Measurements from ENCODE around the gene CCDC89. TPM values are rescaled to one million over a fixed set of nuclear protein-coding genes. Genes with fewer than 3 reads are reported as not detected.

CCDC89 gene
- total RNA-seq, result not detected

GRCh38 chr11:85685820-85686459 lies at the start of gene CCDC89:
Gene CCDC89, minus strand, starts transcription at chr11:85686195. Its CDS starts 65 bp downstream, at chr11:85686130.
- Histone ChIP-seq H3K27me3 (ENCODE audit: insufficient read depth, low read length) (no peaks in the 10 kb centered on the region), H3K4me1 (ENCODE audit: insufficient read depth, low read length) (peaks cover 12% of the 10 kb centered on the region), H3K4me3 (ENCODE audit: low read length) (no peak within 1 kb of the TSS), H3K9me3 (ENCODE audit: low read depth, low read length) (no peaks in the 10 kb centered on the region)

GRCh38 chr11:85732965-85733364 lies 47.0 kb upstream of the CCDC89 start:
- Histone ChIP-seq H3K9me3 (ENCODE audit: low read depth, low read length) (no peaks in the 10 kb centered on the region), H3K4me3 (ENCODE audit: low read length) (no peak overlapping the region), H3K27me3 (ENCODE audit: insufficient read depth, low read length) (no peaks in the 10 kb centered on the region), H3K4me1 (ENCODE audit: insufficient read depth, low read length) (peaks cover 6% of the 10 kb centered on the region)

GRCh38 chr11:85726381-85726780 lies 40.4 kb upstream of the CCDC89 start:
- Histone ChIP-seq H3K9me3 (ENCODE audit: low read depth, low read length) (no peaks in the 10 kb centered on the region), H3K27me3 (ENCODE audit: insufficient read depth, low read length) (no peaks in the 10 kb centered on the region), H3K4me3 (ENCODE audit: low read length) (no peak overlapping the region), H3K4me1 (ENCODE audit: insufficient read depth, low read length) (no peaks in the 10 kb centered on the region)

- Histone ChIP-seq H3K9me3 (ENCODE audit: low read depth, low read length) (no peaks in the 10 kb centered on the region), H3K4me1 (ENCODE audit: insufficient read depth, low read length) (no peaks in the 10 kb centered on the region), H3K4me3 (ENCODE audit: low read length) (no peak overlapping the region), H3K27me3 (ENCODE audit: insufficient read depth, low read length) (no peaks in the 10 kb centered on the region)
These were observed 39.7 kb upstream of the CCDC89 start for GRCh38 chr11:85725510-85726258.

GRCh38 chr11:85724748-85725465 lies 38.9 kb upstream of the CCDC89 start:
- Histone ChIP-seq H3K27me3 (ENCODE audit: insufficient read depth, low read length) (no peaks in the 10 kb centered on the region), H3K9me3 (ENCODE audit: low read depth, low read length) (no peaks in the 10 kb centered on the region), H3K4me3 (ENCODE audit: low read length) (no peak overlapping the region), H3K4me1 (ENCODE audit: insufficient read depth, low read length) (no peaks in the 10 kb centered on the region)

GRCh38 chr11:85723088-85723487 lies 37.1 kb upstream of the CCDC89 start:
- no peaks in the 10 kb centered on the region for H3K4me1 ChIP-seq (ENCODE audit: insufficient read depth, low read length)
- no peaks in the 10 kb centered on the region for H3K27me3 ChIP-seq (ENCODE audit: insufficient read depth, low read length)
- H3K9me3 ChIP-seq (ENCODE audit: low read depth, low read length), result no peaks in the 10 kb centered on the region
- no peak overlapping the region for H3K4me3 ChIP-seq (ENCODE audit: low read length)

- no peaks in the 10 kb centered on the region for H3K9me3 ChIP-seq (ENCODE audit: low read depth, low read length)
- no peaks in the 10 kb centered on the region for H3K4me1 ChIP-seq (ENCODE audit: insufficient read depth, low read length)
These were observed 35.2 kb upstream of the CCDC89 start for GRCh38 chr11:85721191-85721590.

GRCh38 chr11:85718991-85719807 lies 33.2 kb upstream of the CCDC89 start:
- Histone ChIP-seq H3K4me1 (ENCODE audit: insufficient read depth, low read length) (no peaks in the 10 kb centered on the region), H3K4me3 (ENCODE audit: low read length) (no peak overlapping the region), H3K9me3 (ENCODE audit: low read depth, low read length) (no peaks in the 10 kb centered on the region), H3K27me3 (ENCODE audit: insufficient read depth, low read length) (no peaks in the 10 kb centered on the region)

More at GRCh38 chr11:85721191-85721590, 35.2 kb upstream of the CCDC89 start:
- Histone ChIP-seq H3K4me3 (ENCODE audit: low read length) (no peak overlapping the region), H3K27me3 (ENCODE audit: insufficient read depth, low read length) (no peaks in the 10 kb centered on the region)

- Histone ChIP-seq H3K4me1 (ENCODE audit: insufficient read depth, low read length) (no peaks in the 10 kb centered on the region), H3K9me3 (ENCODE audit: low read depth, low read length) (no peaks in the 10 kb centered on the region), H3K4me3 (ENCODE audit: low read length) (no peak overlapping the region), H3K27me3 (ENCODE audit: insufficient read depth, low read length) (no peaks in the 10 kb centered on the region)
These were observed 32.3 kb upstream of the CCDC89 start for GRCh38 chr11:85718126-85718943.

GRCh38 chr11:85717429-85717828 lies 31.4 kb upstream of the CCDC89 start:
- no peaks in the 10 kb centered on the region for H3K27me3 ChIP-seq (ENCODE audit: insufficient read depth, low read length)
- no peaks in the 10 kb centered on the region for H3K4me1 ChIP-seq (ENCODE audit: insufficient read depth, low read length)
- H3K9me3 ChIP-seq (ENCODE audit: low read depth, low read length), result no peaks in the 10 kb centered on the region
- no peak overlapping the region for H3K4me3 ChIP-seq (ENCODE audit: low read length)

GRCh38 chr11:85712953-85713352 lies 27.0 kb upstream of the CCDC89 start:
- no peaks in the 10 kb centered on the region for H3K4me1 ChIP-seq (ENCODE audit: insufficient read depth, low read length)
- H3K9me3 ChIP-seq (ENCODE audit: low read depth, low read length), result no peaks in the 10 kb centered on the region
- no peaks in the 10 kb centered on the region for H3K27me3 ChIP-seq (ENCODE audit: insufficient read depth, low read length)
- H3K4me3 ChIP-seq (ENCODE audit: low read length), result no peak overlapping the region

GRCh38 chr11:85710917-85711316 lies 24.9 kb upstream of the CCDC89 start:
- H3K27me3 ChIP-seq (ENCODE audit: insufficient read depth, low read length), result no peaks in the 10 kb centered on the region
- no peaks in the 10 kb centered on the region for H3K4me1 ChIP-seq (ENCODE audit: insufficient read depth, low read length)
- no peaks in the 10 kb centered on the region for H3K9me3 ChIP-seq (ENCODE audit: low read depth, low read length)
- H3K4me3 ChIP-seq (ENCODE audit: low read length), result no peak overlapping the region

- H3K27me3 ChIP-seq (ENCODE audit: insufficient read depth, low read length), result no peaks in the 10 kb centered on the region
- H3K4me1 ChIP-seq (ENCODE audit: insufficient read depth, low read length), result no peaks in the 10 kb centered on the region
- no peak overlapping the region for H3K4me3 ChIP-seq (ENCODE audit: low read length)
- no peaks in the 10 kb centered on the region for H3K9me3 ChIP-seq (ENCODE audit: low read depth, low read length)
These were observed 24.1 kb upstream of the CCDC89 start for GRCh38 chr11:85709941-85710702.
